Measurements from ENCODE around the gene HSPB1. TPM values are rescaled to one million over a fixed set of nuclear protein-coding genes. Genes with fewer than 3 reads are reported as not detected.

Gene HSPB1
- total and polyA plus RNA-seq, 2 of the 13 experiments (the other 11 are each of a cell fraction or from before 2014, with no cell fraction given), result 21.0 to 38.6 TPM

- TF ChIP-seq ZNF816 (CRISPR knock-in tag; IDR thresholded peaks at IDR 0.05; ENCODE audit: borderline replicate concordance) (0 out of 2 replicates have a peak, but pooled peaks have one; percentile 25), ZNF24 (IDR thresholded peaks at IDR 0.05) (no peak), ZNF891 (CRISPR knock-in tag; IDR thresholded peaks at IDR 0.05) (peak; percentile 91), ARNT2 (CRISPR knock-in tag; IDR thresholded peaks at IDR 0.05; ENCODE audit: low read depth) (peak; percentile 54; the same call in 1 of the 2 replicates), GATAD2A (CRISPR knock-in tag; IDR thresholded peaks at IDR 0.05) (peak; percentile 77), SP4 (CRISPR knock-in tag; IDR thresholded peaks at IDR 0.05) (no peak), ZNF546 (CRISPR knock-in tag; conservative IDR thresholded peaks at IDR 0.05) (peak; percentile 46; the same call in 1 of the 2 replicates), SALL1 (CRISPR knock-in tag; IDR thresholded peaks at IDR 0.05) (peak; percentile 68; the same call in 1 of the 2 replicates), MNT (IDR thresholded peaks at IDR 0.05) (no peak), ZNF678 (CRISPR knock-in tag; IDR thresholded peaks at IDR 0.05) (0 out of 2 replicates have a peak, but pooled peaks have one; percentile 20), TBL1XR1 (IDR thresholded peaks at IDR 0.05; ENCODE audit: borderline replicate concordance, low read length, partially characterized antibody) (no peak), HDAC1 (CRISPR knock-in tag; IDR thresholded peaks at IDR 0.05) (peak; percentile 30), HMG20A (CRISPR knock-in tag; IDR thresholded peaks at IDR 0.05; ENCODE audit: borderline replicate concordance) (no peak), SRSF4 (IDR thresholded peaks at IDR 0.05; ENCODE audit: low read depth, low read length, poor library complexity, severe bottlenecking) (no peak), ZNF75D (CRISPR knock-in tag; IDR thresholded peaks at IDR 0.05; ENCODE audit: borderline replicate concordance) (no peak), JUN (CRISPR knock-in tag; IDR thresholded peaks at IDR 0.05) (no peak), ZNF230 (CRISPR knock-in tag; IDR thresholded peaks at IDR 0.05) (0 out of 2 replicates have a peak, but pooled peaks have one; percentile 37), UBTF (CRISPR knock-in tag; IDR thresholded peaks at IDR 0.05) (peak; percentile 89), MTA1 (CRISPR knock-in tag; IDR thresholded peaks at IDR 0.05; ENCODE audit: borderline replicate concordance) (peak; percentile 56; the same call in 1 of the 2 replicates)
- TF ChIP-seq, protein P1, sequence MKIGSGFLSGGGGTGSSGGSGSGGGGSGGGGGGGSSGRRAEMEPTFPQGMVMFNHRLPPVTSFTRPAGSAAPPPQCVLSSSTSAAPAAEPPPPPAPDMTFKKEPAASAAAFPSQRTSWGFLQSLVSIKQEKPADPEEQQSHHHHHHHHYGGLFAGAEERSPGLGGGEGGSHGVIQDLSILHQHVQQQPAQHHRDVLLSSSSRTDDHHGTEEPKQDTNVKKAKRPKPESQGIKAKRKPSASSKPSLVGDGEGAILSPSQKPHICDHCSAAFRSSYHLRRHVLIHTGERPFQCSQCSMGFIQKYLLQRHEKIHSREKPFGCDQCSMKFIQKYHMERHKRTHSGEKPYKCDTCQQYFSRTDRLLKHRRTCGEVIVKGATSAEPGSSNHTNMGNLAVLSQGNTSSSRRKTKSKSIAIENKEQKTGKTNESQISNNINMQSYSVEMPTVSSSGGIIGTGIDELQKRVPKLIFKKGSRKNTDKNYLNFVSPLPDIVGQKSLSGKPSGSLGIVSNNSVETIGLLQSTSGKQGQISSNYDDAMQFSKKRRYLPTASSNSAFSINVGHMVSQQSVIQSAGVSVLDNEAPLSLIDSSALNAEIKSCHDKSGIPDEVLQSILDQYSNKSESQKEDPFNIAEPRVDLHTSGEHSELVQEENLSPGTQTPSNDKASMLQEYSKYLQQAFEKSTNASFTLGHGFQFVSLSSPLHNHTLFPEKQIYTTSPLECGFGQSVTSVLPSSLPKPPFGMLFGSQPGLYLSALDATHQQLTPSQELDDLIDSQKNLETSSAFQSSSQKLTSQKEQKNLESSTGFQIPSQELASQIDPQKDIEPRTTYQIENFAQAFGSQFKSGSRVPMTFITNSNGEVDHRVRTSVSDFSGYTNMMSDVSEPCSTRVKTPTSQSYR (CRISPR knock-in tag; IDR thresholded peaks at IDR 0.05; ENCODE audit: borderline replicate concordance), result peak; percentile 68
- TF ChIP-seq, protein P2, sequence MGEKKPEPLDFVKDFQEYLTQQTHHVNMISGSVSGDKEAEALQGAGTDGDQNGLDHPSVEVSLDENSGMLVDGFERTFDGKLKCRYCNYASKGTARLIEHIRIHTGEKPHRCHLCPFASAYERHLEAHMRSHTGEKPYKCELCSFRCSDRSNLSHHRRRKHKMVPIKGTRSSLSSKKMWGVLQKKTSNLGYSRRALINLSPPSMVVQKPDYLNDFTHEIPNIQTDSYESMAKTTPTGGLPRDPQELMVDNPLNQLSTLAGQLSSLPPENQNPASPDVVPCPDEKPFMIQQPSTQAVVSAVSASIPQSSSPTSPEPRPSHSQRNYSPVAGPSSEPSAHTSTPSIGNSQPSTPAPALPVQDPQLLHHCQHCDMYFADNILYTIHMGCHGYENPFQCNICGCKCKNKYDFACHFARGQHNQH (CRISPR knock-in tag; IDR thresholded peaks at IDR 0.05), result peak; percentile 81
Measured at GRCh38 chr7:76302347-76303201, at the start of gene HSPB1 (continued).

Data from HepG2 (cell line).